Spleen (tissue), 7 donors: ENCODE measurements around the gene WFDC1.

Source experiments
- CTCF ChIP-seq, 11 experiments: fragments of 200-600 bp in 7 of 11; fragments of 450-650 bp in 4 of 11; sonication (generic) in 4 of 11; IDR thresholded peaks in 8 of 11; conservative IDR thresholded peaks in 3 of 11; 1 replicate in 7 of 11; 2 replicates in 4 of 11; pipeline versions ENCODE4 v1.4.0 to v1.8.0; 2016 to 2021; ENCODE audit warnings: antibody characterized with exemption in 11 of 11, inconsistent platforms in 4 of 11, mild to moderate bottlenecking in 1 of 11
- POLR2A ChIP-seq, 3 donors: fragments of 450-650 bp; IDR thresholded peaks; one replicate each; pipeline ENCODE4 v1.5.1; 2017; ENCODE audit warnings: antibody characterized with exemption in 3 of 3, mild to moderate bottlenecking in 1 of 3
- POLR2AphosphoS5 ChIP-seq, 3 donors: sonication (generic); formaldehyde crosslinking; IDR thresholded peaks; one replicate each; pipeline ENCODE4 v1.5.1; 2017; ENCODE audit warnings: antibody characterized with exemption in 3 of 3
- donor health status: DM: no; HTN: no; CAD: no; lungs with moderate emphysema.
- donor health status: DM: no; HTN: no; CAD: no.
- donor health status: DM: no; HTN: no; CAD: no.

- no peak for TF ChIP-seq CTCF (IDR thresholded peaks at IDR 0.05 in 8 of 11, conservative IDR thresholded peaks at IDR 0.05 in 3 of 11)
- no peak for TF ChIP-seq POLR2A (IDR thresholded peaks at IDR 0.05)
- TF ChIP-seq POLR2AphosphoS5 (IDR thresholded peaks at IDR 0.05): no peak
These were observed 31.7 kb upstream of the WFDC1 start for GRCh38 chr16:84262939-84263338.
